Measurements from ENCODE around the gene AFG3L2. TPM values are rescaled to one million over a fixed set of nuclear protein-coding genes. Genes with fewer than 3 reads are reported as not detected.

AFG3L2 gene
- total RNA-seq, 1 donor from 2014 or later: 136 TPM

DNA sequence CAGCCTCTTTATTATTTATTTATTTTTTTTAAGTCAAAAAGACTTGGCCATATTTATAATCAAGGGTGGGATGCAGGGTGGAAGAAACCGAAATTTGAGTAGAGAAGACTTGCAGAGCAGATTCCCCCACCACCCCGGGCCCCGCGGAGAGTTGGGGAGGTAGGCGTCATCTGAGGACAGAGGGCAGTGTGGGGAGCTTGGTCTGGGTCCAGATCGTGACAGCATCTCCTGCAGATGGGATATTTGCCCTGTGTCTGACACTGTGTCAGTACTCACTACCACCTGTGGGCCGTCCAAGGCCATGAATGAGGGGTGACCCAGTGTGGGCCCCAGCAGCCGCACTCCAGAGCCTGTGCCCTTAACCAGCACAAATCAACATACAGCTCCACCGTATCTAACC, 20.2 kb upstream of the AFG3L2 start:
- no peak for DNase-seq
- H3K27me3 ChIP-seq (ENCODE audit: low read depth): peaks cover 4% of the 10 kb centered on the region
- peaks cover 5% of the 10 kb centered on the region for H3K4me1 ChIP-seq
- H3K9me3 ChIP-seq (replicated peaks): no peaks in the 10 kb centered on the region
- no peaks in the 10 kb centered on the region for H3K36me3 ChIP-seq
- no peak overlapping the region for H3K27ac ChIP-seq (replicated peaks)
- TF ChIP-seq, protein P1, sequence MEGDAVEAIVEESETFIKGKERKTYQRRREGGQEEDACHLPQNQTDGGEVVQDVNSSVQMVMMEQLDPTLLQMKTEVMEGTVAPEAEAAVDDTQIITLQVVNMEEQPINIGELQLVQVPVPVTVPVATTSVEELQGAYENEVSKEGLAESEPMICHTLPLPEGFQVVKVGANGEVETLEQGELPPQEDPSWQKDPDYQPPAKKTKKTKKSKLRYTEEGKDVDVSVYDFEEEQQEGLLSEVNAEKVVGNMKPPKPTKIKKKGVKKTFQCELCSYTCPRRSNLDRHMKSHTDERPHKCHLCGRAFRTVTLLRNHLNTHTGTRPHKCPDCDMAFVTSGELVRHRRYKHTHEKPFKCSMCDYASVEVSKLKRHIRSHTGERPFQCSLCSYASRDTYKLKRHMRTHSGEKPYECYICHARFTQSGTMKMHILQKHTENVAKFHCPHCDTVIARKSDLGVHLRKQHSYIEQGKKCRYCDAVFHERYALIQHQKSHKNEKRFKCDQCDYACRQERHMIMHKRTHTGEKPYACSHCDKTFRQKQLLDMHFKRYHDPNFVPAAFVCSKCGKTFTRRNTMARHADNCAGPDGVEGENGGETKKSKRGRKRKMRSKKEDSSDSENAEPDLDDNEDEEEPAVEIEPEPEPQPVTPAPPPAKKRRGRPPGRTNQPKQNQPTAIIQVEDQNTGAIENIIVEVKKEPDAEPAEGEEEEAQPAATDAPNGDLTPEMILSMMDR (IDR thresholded peaks at IDR 0.05; ENCODE audit: borderline replicate concordance): no peak
- intact Hi-C loops (cut with micrococcal nuclease): no loop called here
- H3K4me3 ChIP-seq: no peak overlapping the region

DNA sequence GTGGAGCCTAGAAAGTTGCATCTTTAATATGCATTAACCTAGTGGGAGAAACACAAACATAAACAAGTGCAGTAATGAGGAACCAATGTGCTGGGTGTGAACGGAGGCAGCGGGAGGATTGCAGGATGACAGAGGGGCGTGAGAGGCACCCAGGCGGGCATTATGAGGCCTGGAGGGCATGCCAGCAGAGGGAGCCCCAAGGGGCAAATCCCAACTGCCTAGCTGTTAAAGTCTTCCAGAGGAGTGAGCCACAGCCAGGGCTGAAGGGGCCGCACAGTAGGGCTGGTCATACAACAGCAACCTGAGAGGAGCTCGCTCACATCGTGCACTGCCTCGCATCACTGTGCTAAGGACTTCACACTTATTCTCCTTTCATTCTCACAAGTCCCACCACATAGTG, 17.4 kb upstream of the AFG3L2 start:
- intact Hi-C loops (cut with micrococcal nuclease): loop anchor here (5.0 kb wide), 1 partner anchor 268 kb away; no protein-coding TSS in a partner anchor
- H3K9me3 ChIP-seq (replicated peaks): no peaks in the 10 kb centered on the region
- no peaks in the 10 kb centered on the region for H3K36me3 ChIP-seq
- H3K27ac ChIP-seq (replicated peaks): no peak overlapping the region
- H3K4me1 ChIP-seq: peaks cover 5% of the 10 kb centered on the region
- no peak for DNase-seq
- TF ChIP-seq, protein P1 (IDR thresholded peaks at IDR 0.05; ENCODE audit: borderline replicate concordance): peak; percentile 38
- H3K4me3 ChIP-seq: no peak overlapping the region
- H3K27me3 ChIP-seq (ENCODE audit: low read depth): no peaks in the 10 kb centered on the region

DNA sequence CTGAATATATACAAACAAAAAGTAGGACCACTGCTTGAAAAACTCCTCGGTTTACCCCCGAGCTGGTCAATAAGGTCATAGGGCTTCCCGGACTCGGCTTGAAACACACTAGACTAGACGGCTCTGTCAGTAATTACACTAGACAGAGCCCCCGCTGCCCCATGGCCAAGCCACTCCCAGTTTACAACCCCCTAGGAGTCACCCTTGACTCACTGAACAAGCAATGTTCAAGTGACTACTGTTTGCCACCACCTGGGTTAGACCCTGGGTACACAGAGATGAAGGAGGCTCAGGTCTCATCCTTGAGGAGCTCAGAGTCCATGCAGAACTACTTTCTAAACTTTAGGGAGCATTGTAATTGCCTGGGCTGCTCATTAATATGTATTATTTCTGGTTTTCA, 17.0 kb upstream of the AFG3L2 start:
- Histone ChIP-seq H3K36me3 (no peaks in the 10 kb centered on the region), H3K27ac (replicated peaks) (no peak overlapping the region), H3K27me3 (ENCODE audit: low read depth) (no peaks in the 10 kb centered on the region), H3K4me3 (no peak overlapping the region), H3K9me3 (replicated peaks) (no peaks in the 10 kb centered on the region), H3K4me1 (peaks cover 5% of the 10 kb centered on the region)
- intact Hi-C loops (cut with micrococcal nuclease): loop anchor here (5.0 kb wide), 1 partner anchor 268 kb away; no protein-coding TSS in a partner anchor
- TF ChIP-seq, protein P1 (IDR thresholded peaks at IDR 0.05; ENCODE audit: borderline replicate concordance): no peak
- no peak for DNase-seq

DNA sequence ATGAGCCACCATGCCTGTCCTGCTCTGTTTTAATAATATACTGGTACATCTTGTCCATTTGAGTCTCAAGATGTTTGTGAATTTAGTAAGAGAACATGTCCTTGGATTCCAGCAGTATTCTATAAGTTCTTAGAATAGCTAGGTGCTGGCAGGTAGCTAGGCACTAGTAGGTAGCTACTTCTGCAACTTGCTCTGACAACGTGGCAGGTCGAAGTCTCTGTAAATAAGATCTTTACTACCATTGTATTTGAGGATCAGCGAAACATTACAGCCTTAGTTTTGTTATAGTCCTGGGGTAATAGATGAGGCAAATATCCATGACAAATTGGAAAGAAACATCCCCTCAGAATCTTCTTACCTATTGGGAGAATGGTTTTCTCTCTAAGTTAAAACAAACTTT, 16.5 kb upstream of the AFG3L2 start:
- no peak for DNase-seq
- H3K27me3 ChIP-seq (ENCODE audit: low read depth): no peaks in the 10 kb centered on the region
- no peak overlapping the region for H3K4me3 ChIP-seq
- intact Hi-C loops (cut with micrococcal nuclease): loop anchor here (5.0 kb wide), 1 partner anchor 269 kb away; no protein-coding TSS in a partner anchor
- peaks cover 2% of the 10 kb centered on the region for H3K4me1 ChIP-seq
- no peaks in the 10 kb centered on the region for H3K9me3 ChIP-seq (replicated peaks)
- no peak overlapping the region for H3K27ac ChIP-seq (replicated peaks)
- H3K36me3 ChIP-seq: no peaks in the 10 kb centered on the region
- TF ChIP-seq, protein P1 (IDR thresholded peaks at IDR 0.05; ENCODE audit: borderline replicate concordance): no peak

DNA sequence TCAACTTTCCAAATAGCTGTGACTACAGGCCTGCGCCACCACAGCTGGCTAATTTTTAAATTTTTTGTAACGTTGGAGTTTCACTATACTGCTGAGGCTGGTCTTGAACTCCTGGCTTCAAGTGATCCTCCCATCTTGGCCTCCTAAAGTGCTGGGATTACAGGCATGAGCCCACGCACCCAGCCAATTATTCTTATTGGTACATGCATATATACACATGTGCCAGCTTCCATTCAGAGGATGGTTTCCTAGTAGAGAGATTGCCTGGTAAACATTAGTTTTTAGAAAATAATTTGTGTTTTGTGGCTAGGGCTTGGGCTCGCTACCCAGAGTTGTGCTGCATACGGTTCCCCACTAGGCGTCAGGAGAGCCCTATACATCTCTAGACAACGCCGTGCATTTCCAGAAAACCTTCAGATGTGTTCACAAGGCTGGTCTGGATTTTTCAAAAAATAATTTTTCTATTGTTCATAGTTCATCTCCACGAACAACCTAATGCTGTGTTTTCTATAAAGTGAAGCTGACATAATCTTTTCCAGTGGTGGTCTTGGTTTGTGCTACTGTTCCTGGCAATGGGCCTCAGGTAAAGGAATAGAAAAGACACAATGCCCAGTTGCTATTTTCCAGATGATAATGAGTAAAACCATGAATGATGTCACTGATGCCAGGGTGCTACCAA, 14.6 kb upstream of the AFG3L2 start:
- TF ChIP-seq, protein P1 (IDR thresholded peaks at IDR 0.05; ENCODE audit: borderline replicate concordance): peak; percentile 95
- no peak overlapping the region for H3K27ac ChIP-seq (replicated peaks)
- no peaks in the 10 kb centered on the region for H3K36me3 ChIP-seq
- no peaks in the 10 kb centered on the region for H3K27me3 ChIP-seq (ENCODE audit: low read depth)
- intact Hi-C loops (cut with micrococcal nuclease): loop anchor here (5.0 kb wide), 1 partner anchor 271 kb away; no protein-coding TSS in a partner anchor
- H3K4me1 ChIP-seq: no peaks in the 10 kb centered on the region
- no peak for DNase-seq
- no peak overlapping the region for H3K4me3 ChIP-seq
- no peaks in the 10 kb centered on the region for H3K9me3 ChIP-seq (replicated peaks)

Data from left ventricle myocardium inferior (tissue), 1 donor.